Activated CD4-positive, CD25-positive, alpha-beta regulatory T cell (primary cell): ENCODE data around the gene SLC7A1.

Source experiments
- DNase-seq, 4 experiments: peaks; one replicate each; lab custom pipeline; 2025; lab: John Stamatoyannopoulos, UW

The SLC7A1 gene

DNA sequence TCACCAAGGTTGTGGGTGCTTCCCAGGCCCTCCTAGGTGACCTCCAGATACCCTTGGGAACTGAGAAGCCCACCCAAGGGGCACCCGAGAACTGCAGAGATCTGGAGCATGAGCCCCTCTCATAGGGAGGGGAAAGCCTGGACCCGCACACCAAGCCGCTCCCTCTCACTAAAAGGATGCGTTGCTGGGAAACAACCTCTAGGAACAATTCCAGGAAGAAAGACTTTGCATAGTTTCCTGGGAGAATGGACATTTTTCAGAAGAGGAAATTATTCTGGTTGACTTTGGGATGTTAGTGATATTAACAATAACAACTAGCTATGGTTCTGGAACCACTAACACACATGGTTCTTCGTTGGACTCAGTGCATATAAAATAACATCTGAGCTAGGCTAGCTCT is 64.6 kb downstream of the SLC7A1 start:
- DNase-seq = no peak

DNA sequence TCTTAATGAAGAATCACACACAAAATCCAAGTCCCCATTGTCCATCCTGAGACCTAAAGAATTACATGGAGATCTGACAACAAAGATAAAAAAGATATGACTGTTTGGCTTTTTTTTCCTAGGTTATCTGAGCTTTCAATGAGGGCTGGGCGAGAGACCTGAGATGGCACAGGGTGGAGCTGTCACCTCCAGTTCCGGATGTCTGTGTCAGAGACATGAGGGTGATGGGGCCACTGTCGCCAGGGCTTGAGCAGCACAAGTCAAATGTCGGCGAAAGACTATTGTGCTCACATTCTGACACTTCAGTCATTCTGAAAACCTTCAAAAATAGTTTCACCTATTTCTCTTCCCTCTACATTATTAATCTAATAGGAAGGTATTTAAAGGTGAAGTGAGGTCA is 65.7 kb downstream of the SLC7A1 start:
- no peak for DNase-seq

DNA sequence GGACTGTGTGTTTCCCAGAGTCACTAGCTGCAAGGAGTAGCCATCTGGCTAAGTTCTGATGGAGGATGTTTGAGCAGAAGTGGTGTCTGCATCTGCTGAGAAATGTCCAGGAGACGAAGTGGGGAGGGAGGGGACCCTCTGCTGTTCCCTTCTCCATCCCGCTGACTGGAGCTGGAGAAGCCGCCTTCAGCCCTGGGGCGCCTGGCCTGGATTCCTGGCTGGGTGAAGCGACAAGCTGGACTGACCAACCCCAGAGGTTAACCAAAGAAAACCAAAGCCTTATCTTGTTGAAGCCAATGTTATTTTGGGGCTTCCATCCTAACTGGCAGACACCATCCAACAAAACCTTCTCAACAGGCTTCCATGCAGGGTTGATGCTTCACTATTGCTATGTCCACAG is 67.6 kb downstream of the SLC7A1 start:
- no peak for DNase-seq

DNA sequence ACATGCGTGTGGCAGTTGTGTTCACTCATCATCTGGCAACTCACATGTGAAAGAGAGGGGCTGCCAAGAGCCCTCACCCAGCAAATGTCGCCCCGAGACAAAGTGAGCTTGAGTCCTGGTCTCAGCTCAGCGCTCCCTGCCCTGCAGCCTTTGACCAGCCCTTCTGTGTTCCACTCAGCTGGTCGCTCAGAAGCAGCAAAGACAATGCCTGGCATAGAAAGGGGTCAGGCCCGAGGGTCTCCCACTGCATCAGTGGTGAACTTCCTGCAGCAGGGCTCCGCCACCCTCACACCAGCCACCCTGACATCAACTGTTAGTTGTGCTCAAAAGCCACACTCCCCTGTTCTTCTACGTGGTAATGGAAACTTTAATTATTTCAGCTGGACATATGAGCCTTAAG is 68.0 kb downstream of the SLC7A1 start:
- no peak for DNase-seq

DNA sequence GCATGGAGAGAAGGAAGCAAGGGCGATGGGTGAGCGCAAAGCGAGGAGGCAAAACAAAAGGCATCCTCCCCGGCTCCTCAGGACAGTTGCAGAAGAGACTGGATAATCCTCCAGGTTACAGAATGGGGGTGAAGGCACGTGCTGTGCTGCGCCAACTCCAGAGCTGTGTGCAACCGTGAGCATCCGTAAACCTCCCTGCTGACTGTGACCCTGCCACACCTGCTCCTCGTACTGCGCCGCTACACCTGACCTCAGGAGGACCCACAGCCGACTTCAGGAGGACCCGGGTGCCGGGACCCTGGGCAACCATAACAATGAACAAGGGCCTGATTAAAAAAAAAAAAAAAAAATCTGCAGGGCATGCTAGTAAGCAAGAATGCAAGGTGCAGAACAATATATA is 68.7 kb downstream of the SLC7A1 start:
- DNase-seq = no peak

DNA sequence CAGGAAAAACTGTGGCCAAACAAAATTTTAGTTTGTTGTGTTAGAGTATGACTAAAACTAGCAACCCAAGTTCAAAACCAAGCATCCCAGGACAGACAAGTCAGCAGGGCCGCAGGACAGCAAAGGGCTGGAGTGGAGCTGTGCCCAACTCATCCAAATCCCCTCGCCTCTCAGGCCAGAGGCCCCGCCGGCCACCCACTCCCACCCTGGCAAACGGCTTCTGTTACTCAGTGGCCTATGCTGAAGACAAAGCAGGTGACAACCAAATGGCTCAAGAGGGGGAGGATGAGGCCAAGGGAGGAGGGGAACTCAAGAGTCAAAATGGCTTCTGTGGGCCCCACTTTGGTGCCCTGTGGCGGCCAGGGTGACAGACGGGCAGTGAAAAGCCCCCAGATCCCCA is 69.7 kb downstream of the SLC7A1 start:
- DNase-seq = no peak

DNA sequence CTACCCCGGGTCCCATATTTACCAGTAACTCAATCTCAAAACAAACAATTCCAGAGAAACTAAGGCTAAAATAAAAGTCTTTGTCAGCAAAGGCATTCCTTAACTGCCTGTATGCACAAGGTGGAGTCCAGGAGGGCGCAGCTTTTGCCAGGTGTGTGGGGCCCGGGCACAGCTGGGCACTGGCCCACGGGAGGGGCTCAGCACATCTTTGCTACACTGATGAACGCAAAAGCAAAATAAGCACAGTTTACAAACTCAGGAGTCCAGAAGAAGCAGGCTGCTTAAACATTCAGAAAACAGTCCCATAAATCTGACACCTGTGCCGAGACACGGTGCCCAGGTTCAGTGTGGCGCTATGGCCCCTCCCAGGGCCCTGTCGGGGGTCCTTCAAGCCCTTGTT is 70.8 kb downstream of the SLC7A1 start:
- no peak for DNase-seq

DNA sequence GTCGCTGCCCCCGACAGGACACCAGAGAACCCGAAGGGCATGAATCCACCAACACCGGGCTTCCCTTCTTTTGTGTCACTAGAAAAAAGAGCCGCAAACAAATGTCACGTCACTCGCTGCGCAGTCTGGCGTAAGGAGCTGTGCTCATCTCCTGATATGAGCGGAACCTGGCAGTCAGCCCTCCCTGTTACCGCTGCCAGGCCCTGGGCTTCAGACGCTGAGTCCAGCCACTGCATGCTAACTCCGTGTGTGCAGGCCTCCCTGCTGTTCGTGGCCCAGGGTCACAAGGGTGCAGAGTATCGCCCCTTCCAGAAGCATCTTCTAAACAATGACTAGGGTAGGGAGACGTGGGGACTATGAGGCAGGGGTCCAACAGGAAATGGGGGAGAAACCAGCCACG is 71.3 kb downstream of the SLC7A1 start:
- no peak for DNase-seq

DNA sequence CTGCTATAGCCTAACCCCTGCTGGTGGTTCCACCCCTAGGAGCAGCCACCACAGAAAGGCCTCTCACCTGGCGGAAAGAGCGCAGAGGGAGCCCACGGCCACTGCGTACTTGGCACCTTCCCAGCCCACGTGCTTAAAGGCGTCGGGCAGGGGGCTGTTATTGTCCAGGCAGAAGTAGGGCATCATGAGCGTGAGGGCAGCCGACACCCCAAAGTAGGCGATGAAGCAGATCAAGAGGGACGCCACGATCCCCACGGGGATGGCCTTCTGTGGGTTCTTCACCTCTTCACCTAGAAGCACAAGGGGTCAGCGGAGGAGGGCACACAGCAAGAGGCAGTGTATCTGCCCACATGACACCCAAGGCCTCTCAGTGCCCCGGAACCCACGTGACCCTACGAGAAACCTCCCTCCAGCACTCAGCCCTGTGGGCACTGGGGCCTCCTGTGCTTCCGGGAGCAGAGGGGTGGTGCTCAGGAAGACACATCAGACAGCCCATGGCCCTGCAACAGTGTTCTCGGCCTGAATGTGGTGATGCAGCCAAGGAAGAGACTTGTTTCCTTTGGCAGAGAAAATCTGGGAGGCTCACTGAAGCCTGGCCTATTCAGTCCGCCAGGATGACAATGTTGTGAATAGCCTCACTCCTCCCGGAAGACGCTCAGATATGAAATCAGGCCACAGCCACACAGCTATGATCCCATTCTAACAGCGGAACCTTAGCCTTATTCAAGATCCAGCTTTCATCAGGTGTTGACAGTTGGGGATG is 72.1 kb downstream of the SLC7A1 start:
- no peak for DNase-seq

DNA sequence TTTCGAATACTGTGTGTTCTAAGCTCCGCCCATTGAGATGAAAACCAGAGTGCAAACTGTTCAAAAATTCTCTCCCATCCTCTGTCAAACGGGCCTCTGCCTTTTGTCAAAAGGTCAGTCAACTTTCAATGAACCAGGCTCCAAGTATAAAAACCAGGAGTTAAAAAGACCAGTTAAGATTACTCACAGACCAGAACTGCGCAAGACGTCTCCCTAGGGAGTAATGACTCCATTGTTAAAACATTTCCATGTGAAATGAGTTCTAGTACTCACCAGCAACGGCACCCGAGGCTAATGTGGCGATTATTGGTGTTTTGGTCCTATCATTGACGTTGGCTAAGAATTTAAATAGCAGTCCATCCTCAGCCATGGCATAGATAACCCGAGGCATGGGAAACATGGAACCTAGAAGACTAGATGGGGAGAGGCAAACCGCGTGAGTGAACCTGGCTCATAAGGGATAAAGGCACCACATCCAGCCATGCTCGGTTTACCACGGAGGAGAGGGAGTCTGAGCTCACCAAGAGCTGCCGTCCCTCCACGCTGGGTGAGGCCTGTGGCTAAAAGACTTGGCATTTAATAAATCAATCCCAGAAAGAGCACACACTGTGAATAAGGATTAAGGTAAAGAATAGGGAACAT is 73.3 kb downstream of the SLC7A1 start:
- DNase-seq = no peak

DNA sequence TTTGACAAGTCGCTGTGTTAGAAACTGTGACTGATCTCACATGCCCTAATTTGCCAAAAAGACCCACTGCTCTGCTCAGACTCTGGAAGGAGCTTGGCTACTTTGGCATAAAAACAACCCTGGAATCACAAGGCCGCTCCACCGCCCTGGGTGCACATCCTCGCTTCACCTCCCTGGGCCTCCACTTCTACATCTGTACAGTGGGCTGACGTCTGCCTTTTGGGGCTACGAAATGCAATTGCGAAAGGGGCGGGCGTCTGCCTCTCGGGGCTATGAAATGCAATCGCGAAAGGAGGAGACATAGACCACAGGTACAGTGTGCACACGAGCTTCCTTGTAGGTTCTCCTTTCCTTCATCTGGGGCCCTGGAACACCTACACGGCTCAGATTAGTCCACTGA is 74.2 kb downstream of the SLC7A1 start:
- no peak for DNase-seq

DNA sequence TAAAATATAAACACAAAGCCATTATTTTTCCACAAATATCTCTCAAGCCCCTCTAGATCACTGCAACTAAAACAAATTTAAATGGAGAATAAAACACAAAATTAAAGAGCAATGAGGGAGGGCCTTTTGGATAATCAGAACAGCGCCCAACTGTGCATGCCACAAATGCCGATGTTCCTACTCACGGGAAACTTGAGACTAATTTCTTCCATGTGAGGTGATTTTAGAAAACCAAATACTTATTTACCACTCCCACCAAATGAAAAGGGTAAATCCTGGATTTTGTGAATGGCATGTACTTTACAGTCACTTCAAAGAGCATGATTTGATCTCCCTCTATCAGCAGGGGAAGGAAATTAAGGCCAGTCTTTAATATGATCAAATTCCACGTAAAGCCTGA is 74.8 kb downstream of the SLC7A1 start:
- no peak for DNase-seq

DNA sequence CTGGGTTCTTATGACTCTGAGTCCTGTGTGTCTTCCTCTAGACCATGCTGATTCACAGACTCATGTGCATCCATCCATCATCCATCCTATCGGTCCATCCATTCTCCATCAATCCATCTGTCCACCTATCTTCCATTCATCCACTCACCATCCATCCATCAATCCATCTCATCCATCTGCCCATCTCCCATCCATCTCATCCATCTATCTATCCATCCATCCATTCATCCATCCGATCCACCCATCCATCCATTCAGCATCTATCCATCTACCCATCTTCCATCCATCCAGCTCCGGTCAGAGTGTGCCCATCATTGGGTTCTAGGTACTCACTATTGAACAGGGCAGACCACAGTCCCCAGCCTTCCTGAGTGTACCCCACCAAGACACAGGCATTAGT is 75.6 kb downstream of the SLC7A1 start:
- no peak for DNase-seq

DNA sequence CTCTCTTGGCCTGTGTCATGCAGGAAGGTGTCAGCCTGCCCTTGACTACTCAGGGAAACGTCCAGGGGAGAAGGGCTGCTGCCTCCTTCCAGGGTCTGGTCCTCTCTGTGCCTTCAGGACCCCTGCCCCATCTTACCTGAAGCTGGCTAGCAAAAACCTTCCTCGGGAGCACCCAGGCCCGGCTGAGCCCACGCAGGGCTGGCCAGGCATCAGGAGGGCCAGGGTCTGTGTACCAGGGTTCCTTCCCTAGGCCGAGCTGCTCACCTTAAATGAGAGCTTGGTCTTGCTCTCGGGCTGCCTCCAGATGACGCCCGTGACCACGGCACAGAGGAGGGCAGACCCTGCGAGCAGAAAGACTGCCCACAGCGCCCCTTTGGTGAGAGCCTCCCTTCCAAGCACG is 78.6 kb downstream of the SLC7A1 start:
- no peak for DNase-seq

DNA sequence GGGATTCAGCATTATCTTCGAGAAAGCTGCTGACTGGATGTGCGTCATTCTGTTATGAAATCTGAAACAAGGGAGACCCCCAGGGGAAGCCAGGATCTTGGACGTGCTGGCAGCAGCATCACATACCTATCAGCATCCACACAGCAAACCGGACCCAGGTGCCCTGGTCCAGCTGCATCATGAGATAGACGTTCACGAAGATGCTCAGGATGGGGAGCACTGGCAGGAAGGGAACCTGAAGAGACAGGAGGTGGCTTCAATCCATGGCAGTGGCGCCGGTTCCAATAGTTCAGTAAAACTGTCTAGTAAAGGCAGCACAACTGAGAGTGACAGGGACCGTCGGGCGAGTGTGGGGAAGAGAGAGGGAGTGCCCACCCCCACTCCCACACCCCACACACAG is 79.5 kb downstream of the SLC7A1 start:
- DNase-seq = no peak

DNA sequence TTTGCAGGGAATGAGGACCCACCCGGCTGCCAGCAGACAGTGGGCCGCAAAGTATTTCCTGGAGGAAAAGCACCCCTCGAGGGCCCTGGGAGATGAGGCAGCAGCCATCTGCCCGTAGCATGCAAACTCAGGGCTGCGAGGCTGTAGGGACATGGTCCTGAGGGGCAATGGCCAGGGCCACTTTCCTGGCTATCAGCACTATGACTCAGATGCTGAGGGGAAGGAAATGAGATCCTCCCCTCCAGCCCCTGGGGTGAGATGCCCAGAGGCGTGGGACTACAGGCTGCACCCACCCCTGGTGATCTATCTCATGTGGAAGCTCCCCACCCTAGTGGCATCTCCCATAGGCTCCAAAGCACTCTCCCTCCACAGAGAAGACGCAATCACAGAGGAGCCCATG is 80.1 kb downstream of the SLC7A1 start:
- no peak for DNase-seq

DNA sequence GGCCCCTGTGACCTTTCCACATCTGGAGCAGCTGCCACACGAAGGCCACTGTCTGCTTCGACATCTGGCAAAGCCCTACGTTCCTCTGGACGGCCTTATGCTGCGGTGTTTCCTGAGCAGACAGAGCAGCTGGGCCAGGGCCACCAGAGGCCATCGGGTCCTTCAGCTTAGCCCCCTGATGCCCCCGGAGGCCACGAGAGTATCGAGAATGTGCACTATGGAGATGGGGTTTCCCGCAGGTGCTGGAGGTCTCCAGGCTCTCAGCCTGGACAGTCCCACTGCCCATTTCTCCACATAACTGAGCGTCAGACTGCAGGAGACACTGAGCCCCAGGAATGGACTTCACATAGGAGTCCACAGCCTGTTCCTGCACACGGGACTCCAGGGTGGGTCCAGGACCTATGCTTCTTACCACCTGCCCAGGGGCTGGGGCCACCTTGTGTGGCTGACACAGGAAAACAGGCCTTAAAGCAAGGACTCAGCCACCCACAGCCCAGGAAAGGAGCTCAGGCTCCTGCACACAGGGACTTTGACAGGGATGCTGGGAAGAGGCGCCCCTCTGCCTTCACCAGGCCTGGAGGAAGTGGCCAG is 80.7 kb downstream of the SLC7A1 start:
- DNase-seq = no peak

DNA sequence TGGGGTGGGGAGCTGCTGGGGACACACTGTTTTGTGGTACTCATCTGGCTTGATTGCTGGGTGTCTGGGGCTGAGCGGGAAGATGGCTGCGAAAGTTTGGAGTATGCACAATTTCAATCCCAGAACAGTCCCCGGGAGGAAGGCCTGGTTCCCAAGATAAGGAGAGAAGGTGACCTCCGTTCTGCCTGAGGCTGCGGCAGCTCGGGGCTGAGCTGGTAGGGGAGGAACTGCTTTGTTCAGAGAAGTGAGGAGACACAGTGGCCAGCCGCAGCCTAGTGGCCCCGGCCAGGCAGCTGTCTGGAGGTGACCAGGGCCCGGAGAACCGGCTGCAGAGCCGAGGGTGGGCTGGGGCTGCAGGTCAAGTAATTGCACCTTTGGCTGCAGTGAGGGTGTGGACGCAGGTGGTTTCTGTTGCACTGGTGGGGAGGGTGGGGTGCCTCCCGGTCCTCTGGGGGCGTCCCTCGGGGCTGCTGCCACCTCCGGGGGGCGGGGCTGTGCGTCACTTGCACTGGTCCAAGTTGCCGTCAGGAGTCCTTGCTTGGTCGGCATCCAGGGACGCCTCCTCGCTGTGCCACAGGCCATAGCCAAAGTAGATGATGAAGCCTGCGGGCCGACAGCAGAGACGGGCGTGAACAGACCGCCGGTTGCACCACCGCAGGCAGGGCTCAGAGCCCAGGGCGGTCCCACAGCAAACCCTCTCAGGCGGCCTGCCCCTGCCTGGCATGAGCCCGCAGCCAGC is 81.3 kb downstream of the SLC7A1 start:
- no peak for DNase-seq

DNA sequence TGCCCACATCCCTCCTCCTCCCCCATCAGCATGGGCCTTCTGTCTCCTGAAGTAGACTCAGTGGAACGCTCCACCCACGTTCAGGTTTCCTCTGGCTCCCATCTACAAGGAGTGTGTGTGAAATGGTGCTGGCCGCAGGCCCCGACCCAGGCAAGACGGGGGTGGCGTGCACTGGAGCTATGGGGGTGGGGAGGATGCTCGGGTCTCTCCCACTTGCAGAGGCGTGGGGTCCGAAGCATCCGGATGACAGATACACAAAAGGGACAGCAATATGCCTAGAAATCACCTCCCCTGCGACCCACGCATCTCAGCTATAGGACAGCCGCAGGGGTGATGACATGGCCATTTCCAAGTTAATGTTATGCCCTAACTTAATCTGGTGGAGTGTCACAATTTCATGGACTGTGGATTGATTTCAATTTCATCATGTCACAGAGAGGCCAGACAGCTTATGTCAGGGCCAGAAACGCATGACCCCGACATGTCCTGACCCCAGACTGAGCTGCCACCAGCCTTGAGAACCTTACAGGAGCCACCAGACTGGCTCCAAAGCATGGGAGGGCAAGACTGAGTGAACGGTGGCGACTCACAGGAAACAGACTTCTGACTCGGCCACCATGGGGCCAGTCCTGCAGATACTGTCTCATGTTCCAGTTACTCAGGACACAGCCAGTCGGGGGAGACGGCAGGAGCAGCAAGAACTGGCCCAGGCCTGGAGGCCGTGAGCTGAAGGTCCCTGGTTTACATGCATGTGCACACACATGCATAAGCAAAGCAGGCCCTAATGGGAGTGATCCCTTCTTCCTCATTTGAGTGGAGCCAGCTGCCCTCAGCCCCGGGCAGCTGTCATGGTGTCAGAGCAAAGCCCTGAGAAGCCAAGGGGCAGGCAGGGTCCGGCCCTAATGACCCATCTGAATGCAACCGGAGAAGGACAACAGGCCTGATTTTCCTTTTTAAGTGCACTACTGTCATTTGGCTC is 82.2 kb downstream of the SLC7A1 start:
- DNase-seq = no peak

DNA sequence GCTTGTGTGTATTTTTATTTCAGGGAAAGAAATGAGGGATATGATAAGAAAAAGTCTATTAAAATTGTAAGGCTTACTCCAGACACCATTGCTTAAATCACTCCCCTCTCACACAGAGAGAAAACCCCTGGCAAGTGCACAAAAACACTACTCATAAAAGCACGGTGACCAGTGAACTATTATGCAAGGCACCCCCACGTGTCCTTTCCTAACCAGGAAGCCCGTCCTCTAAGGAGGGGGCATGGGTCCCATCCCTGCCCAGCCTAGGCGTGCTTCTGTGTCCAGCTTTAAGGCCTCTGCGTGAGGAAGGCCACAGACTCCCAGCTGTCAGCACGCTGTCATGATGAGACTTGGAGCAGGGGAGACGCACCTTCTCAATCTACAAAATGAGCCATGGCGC is 83.5 kb downstream of the SLC7A1 start:
- no peak for DNase-seq

DNA sequence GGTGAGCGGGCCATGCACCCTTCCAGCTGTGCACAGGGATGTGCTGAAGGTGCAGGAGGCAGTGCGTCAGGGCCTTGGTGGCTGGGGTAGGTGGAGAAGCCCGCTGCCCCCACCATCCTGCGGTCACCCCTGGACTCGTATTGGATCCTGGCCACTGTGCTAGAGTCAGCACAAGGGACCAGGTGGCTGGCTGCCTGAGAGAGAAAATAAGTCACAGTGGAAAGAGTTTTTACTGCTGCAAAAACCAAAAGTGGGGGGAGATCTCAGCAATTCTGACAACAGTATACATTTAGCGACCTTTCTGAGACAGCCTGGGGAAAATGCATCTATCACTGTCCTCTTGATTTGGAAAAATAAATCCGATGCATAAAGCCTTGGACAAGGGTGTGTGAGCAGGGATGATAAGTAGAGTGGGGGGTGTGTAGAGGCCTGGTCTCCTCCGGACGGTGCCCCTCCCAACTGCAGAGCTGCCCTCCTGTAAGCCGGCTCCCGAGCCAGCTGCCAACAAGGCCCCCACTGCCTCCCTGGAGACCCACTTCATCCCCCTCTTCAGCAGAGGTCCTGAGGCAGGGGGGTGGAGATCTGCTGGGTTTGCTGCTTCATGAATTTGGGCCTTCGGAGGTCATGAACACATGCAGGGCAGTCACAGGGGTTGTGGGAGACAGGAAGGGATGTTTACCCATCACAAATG is 84.2 kb downstream of the SLC7A1 start:
- DNase-seq = no peak
